SK-N-SH treated with all-trans-retinoic acid at 6 μM for 48 hours (cell line): ENCODE data around the gene C3orf22.

Source experiments
- ZNF565 ChIP-seq: fragments of 450-650 bp; formaldehyde crosslinking; conservative IDR thresholded peaks from 2 replicates; pipeline ENCODE4 v1.5.0; 2020; ENCODE audit warnings: low read depth, mild to moderate bottlenecking, moderate library complexity
- TF ChIP-seq, protein P1 (sequence below): fragments of 250-450 bp; sonication (Bioruptor Pico); IDR thresholded peaks from 2 replicates; pipeline ENCODE4 v1.8.0; 2020; ENCODE audit warnings: mild to moderate bottlenecking, moderate library complexity, borderline replicate concordance

- TF ChIP-seq, protein P1, sequence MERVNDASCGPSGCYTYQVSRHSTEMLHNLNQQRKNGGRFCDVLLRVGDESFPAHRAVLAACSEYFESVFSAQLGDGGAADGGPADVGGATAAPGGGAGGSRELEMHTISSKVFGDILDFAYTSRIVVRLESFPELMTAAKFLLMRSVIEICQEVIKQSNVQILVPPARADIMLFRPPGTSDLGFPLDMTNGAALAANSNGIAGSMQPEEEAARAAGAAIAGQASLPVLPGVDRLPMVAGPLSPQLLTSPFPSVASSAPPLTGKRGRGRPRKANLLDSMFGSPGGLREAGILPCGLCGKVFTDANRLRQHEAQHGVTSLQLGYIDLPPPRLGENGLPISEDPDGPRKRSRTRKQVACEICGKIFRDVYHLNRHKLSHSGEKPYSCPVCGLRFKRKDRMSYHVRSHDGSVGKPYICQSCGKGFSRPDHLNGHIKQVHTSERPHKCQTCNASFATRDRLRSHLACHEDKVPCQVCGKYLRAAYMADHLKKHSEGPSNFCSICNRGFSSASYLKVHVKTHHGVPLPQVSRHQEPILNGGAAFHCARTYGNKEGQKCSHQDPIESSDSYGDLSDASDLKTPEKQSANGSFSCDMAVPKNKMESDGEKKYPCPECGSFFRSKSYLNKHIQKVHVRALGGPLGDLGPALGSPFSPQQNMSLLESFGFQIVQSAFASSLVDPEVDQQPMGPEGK (CRISPR knock-in tag), result no peak
- no peak for TF ChIP-seq ZNF565 (CRISPR knock-in tag)
Observed at GRCh38 chr3:126521122-126521891, 37.4 kb downstream of the C3orf22 start.
